CD4-positive, alpha-beta T cell (primary cell): ENCODE results near the gene GAL3ST3. TPM values are rescaled to one million over a fixed set of nuclear protein-coding genes. Genes with fewer than 3 reads are reported as not detected.

Source experiments
- ATAC-seq: fragments of 200-7000 bp; cut with Tn5 transposase; one replicate; pipeline ENCODE4 v1.10.0; 2022; ENCODE audit warnings: mild to moderate bottlenecking; ENCODE audit not compliant: poor library complexity
- CTCF ChIA-PET: fragments of 350-600 bp; sonication (Branson Sonifier 250); formaldehyde crosslinking; loops from one replicate; lab custom pipeline; 2021; ENCODE audit warnings: antibody characterized with exemption, inconsistent platforms; lab: Charles Lee
- POLR2A ChIA-PET: fragments of 350-600 bp; sonication (Branson Sonifier 250); formaldehyde crosslinking; loops from one replicate; lab custom pipeline; 2021; ENCODE audit warnings: antibody characterized with exemption, inconsistent platforms; lab: Charles Lee
- DNase-seq, 14 experiments: peaks; one replicate each; pipeline ENCODE4 v3.0.0-alpha.2; 2013 to 2020; ENCODE audit warnings: mixed read lengths in 2 of 14
- H3K27ac ChIP-seq, 2 donors: one replicate each; pipeline versions ENCODE4 v1.5.1 to v1.7.0; 2013; ENCODE audit warnings: low read length in 2 of 2, low read depth in 1 of 2, mild to moderate bottlenecking in 1 of 2
- H3K27me3 ChIP-seq, 2 experiments: 1 replicate in 1 of 2; 2 replicates in 1 of 2; pipeline versions ENCODE4 v1.6.1 to v1.7.0; 2013; ENCODE audit warnings: low read length in 2 of 2, control low read depth in 1 of 2, mild to moderate bottlenecking in 1 of 2, moderate library complexity in 1 of 2; ENCODE audit not compliant: insufficient read depth in 2 of 2, control insufficient read depth in 1 of 2
- H3K36me3 ChIP-seq: one replicate; pipeline ENCODE4 v1.6.1; 2013; ENCODE audit warnings: low read length, control low read depth; ENCODE audit not compliant: insufficient read depth
- H3K4me1 ChIP-seq: one replicate; pipeline ENCODE4 v1.6.1; 2013; ENCODE audit warnings: low read length, control low read depth; ENCODE audit not compliant: insufficient read depth
- H3K4me3 ChIP-seq: one replicate; pipeline ENCODE4 v1.5.1; 2013; ENCODE audit warnings: mild to moderate bottlenecking, low read length, moderate library complexity
- H3K9me3 ChIP-seq, 2 experiments: 1 replicate in 1 of 2; 2 replicates in 1 of 2; pipeline versions ENCODE4 v1.6.1 to v1.7.0; 2013; ENCODE audit warnings: low read length in 2 of 2, mild to moderate bottlenecking in 2 of 2, control low read depth in 1 of 2, moderate library complexity in 1 of 2; ENCODE audit not compliant: control insufficient read depth in 1 of 2, insufficient read depth in 1 of 2
- H3K27ac Mint-ChIP-seq: one replicate; pipeline ENCODE4 v1.8.0; 2020; ENCODE audit warnings: mixed read lengths
- H3K27me3 Mint-ChIP-seq: one replicate; pipeline ENCODE4 v1.8.0; 2021; ENCODE audit warnings: mixed read lengths
- H3K36me3 Mint-ChIP-seq: one replicate; pipeline ENCODE4 v1.8.0; 2021; ENCODE audit warnings: low read depth, mixed read lengths
- H3K4me1 Mint-ChIP-seq: one replicate; pipeline ENCODE4 v1.8.0; 2021; ENCODE audit warnings: low read depth, mixed read lengths
- H3K4me3 Mint-ChIP-seq: one replicate; pipeline ENCODE4 v1.8.0; 2020; ENCODE audit warnings: mild to moderate bottlenecking, mixed read lengths
- H3K9me3 Mint-ChIP-seq: one replicate; pipeline ENCODE4 v1.8.0; 2020; ENCODE audit warnings: mixed read lengths
- intact Hi-C, 2 experiments: fragments of 100-400 bp; cut with DNase I in 1 of 2; cut with micrococcal nuclease in 1 of 2; formaldehyde crosslinking; loops; one replicate each; pipeline versions ENCODE4 v1.15.1 to v1.9.0; 2023 to 2025; cut with DNase I, micrococcal nuclease
- total RNA-seq, 174 experiments: library from RNA in 2 of 174; stranded (reverse) in 2 of 174; gene quantifications; one replicate each; pipeline ENCODE4 v1.2.3 and lab custom pipeline; 2021 to 2026
- TF ChIP-seq, protein P1 (sequence below): fragments of 200-600 bp; IDR thresholded peaks from one replicate; pipeline ENCODE4 v1.8.0; 2022; ENCODE audit warnings: antibody characterized with exemption, mild to moderate bottlenecking

GAL3ST3 gene
- total RNA-seq, 2 experiments from 2014 or later = not detected

DNA sequence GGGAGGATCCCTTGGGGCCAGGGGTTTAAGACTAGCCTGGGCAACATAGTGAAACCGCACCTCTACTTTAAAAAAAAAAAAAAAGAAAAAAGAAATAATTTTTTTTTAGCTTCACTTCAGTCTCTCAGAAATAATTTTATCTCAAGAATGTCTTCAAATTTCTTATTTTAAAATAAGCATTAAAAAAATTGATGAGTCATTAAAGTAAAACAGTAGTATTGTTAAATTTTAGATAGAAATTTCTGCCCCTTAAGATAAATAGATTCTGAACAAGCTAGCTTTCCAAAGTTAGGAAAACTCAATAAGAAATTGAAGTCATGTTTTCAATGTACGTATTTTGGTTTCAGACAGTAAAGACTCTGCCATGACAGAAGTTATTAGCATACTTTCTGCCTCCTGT, 13.4 kb upstream of the GAL3ST3 start:
- Mint-ChIP-seq H3K9me3 (no peaks in the 10 kb centered on the region), H3K27ac (no peak overlapping the region), H3K4me1 (peaks cover 29% of the 10 kb centered on the region), H3K4me3 (no peak overlapping the region), H3K36me3 (peaks cover 98% of the 10 kb centered on the region), H3K27me3 (no peaks in the 10 kb centered on the region)
- ATAC-seq = no peak
- intact Hi-C loops = no loop called here
- TF ChIP-seq, protein P1, sequence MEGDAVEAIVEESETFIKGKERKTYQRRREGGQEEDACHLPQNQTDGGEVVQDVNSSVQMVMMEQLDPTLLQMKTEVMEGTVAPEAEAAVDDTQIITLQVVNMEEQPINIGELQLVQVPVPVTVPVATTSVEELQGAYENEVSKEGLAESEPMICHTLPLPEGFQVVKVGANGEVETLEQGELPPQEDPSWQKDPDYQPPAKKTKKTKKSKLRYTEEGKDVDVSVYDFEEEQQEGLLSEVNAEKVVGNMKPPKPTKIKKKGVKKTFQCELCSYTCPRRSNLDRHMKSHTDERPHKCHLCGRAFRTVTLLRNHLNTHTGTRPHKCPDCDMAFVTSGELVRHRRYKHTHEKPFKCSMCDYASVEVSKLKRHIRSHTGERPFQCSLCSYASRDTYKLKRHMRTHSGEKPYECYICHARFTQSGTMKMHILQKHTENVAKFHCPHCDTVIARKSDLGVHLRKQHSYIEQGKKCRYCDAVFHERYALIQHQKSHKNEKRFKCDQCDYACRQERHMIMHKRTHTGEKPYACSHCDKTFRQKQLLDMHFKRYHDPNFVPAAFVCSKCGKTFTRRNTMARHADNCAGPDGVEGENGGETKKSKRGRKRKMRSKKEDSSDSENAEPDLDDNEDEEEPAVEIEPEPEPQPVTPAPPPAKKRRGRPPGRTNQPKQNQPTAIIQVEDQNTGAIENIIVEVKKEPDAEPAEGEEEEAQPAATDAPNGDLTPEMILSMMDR = no peak
- peaks cover 5% of the 10 kb centered on the region for H3K4me1 ChIP-seq
- H3K4me3 ChIP-seq = no peak overlapping the region
- CTCF ChIA-PET = no interaction called here
- no peak overlapping the region for H3K27ac ChIP-seq
- POLR2A ChIA-PET = interaction anchor here (0.6 to 2.0 kb wide), 2 partner anchors 10 to 58 kb away, joined by 3 to 6 read pairs; partner anchors contain the start of gene SF3B2
- peaks cover 97% of the 10 kb centered on the region for H3K36me3 ChIP-seq
- no peak for DNase-seq
- H3K27me3 ChIP-seq = no peaks in the 10 kb centered on the region
- H3K9me3 ChIP-seq = peaks cover 0 to 3% of the 10 kb centered on the region in 2 experiments

- H3K4me1 ChIP-seq = peaks cover 5% of the 10 kb centered on the region
- no peak overlapping the region for H3K4me3 ChIP-seq
- Mint-ChIP-seq H3K4me3 (no peak overlapping the region), H3K27ac (peak overlapping the region; percentile 41), H3K36me3 (peaks cover 97% of the 10 kb centered on the region), H3K4me1 (peaks cover 19% of the 10 kb centered on the region), H3K27me3 (no peaks in the 10 kb centered on the region), H3K9me3 (no peaks in the 10 kb centered on the region)
- DNase-seq (no peak), ATAC-seq (no peak)
- TF ChIP-seq, protein P1 = no peak
- H3K27me3 ChIP-seq = no peaks in the 10 kb centered on the region
- H3K9me3 ChIP-seq = peaks cover 0 to 3% of the 10 kb centered on the region in 2 experiments
- no peak overlapping the region for H3K27ac ChIP-seq
- H3K36me3 ChIP-seq = peaks cover 97% of the 10 kb centered on the region
- intact Hi-C loops = no loop called here
- ChIA-PET POLR2A (interaction anchor here (2.0 kb wide), 1 partner anchor 9 kb away, joined by 6 read pairs; the partner anchor contains the start of gene SF3B2), CTCF (no interaction called here)
Measured at GRCh38 chr11:66061268-66061667, 12.3 kb upstream of the GAL3ST3 start.

GRCh38 chr11:66059966-66060680, 11.2 kb upstream of the GAL3ST3 start:
- ChIA-PET POLR2A (interaction anchor here (1.4 kb wide), 1 partner anchor 8 kb away, joined by 3 read pairs; no protein-coding TSS in a partner anchor), CTCF (interaction anchor here (1.1 to 1.9 kb wide), 2 partner anchors 8 to 15 kb away, joined by 3 to 4 read pairs; no protein-coding TSS in a partner anchor)
- Histone ChIP-seq H3K27me3 (no peaks in the 10 kb centered on the region), H3K4me3 (no peak overlapping the region), H3K4me1 (peaks cover 5% of the 10 kb centered on the region), H3K27ac (no peak overlapping the region), H3K36me3 (peaks cover 98% of the 10 kb centered on the region), H3K9me3 (peaks cover 0 to 3% of the 10 kb centered on the region in 2 experiments)
- H3K27ac Mint-ChIP-seq = no peak overlapping the region
- intact Hi-C loops = no loop called here
- no peaks in the 10 kb centered on the region for H3K9me3 Mint-ChIP-seq
- H3K4me1 Mint-ChIP-seq = peaks cover 16% of the 10 kb centered on the region
- DNase-seq (no peak), ATAC-seq (no peak)
- H3K27me3 Mint-ChIP-seq = no peaks in the 10 kb centered on the region
- H3K36me3 Mint-ChIP-seq = peaks cover 97% of the 10 kb centered on the region
- no peak overlapping the region for H3K4me3 Mint-ChIP-seq
- TF ChIP-seq, protein P1 = no peak
